ENCODE measurements around the gene PCDHGB2. TPM values are rescaled to one million over a fixed set of nuclear protein-coding genes. Genes with fewer than 3 reads are reported as not detected.
A peak's percentile ranks its signal among the peaks of the same experiment; 100 is the strongest.

Gene PCDHGB2
- polyA plus RNA-seq, 3 donors = 0.01 TPM; not detected in 2

GRCh38 chr5:141356133-141356532 is 3.7 kb upstream of the PCDHGB2 start:
- H3K27me3 ChIP-seq (ENCODE audit: control insufficient read depth in 2 of 2, insufficient read depth in 2 of 2, low read length in 2 of 2) = peaks cover 30 to 91% of the 10 kb centered on the region in 2 donors
- H3K27ac ChIP-seq (ENCODE audit: low read depth in 1 of 2, low read length in 2 of 2) = no peak overlapping the region
- H4K20me1 ChIP-seq (ENCODE audit: insufficient read depth, low read length) = no peaks in the 10 kb centered on the region
- Mint-ChIP-seq H3K27ac (no peak overlapping the region), H3K4me3 (no peak overlapping the region), H3K4me1 (peaks cover 2% of the 10 kb centered on the region), H3K36me3 (peaks cover 10 to 12% of the 10 kb centered on the region in 2 donors), H3K9me3 (peaks cover 39 to 80% (median 62%) of the 10 kb centered on the region in 7 donors), H3K27me3 (ENCODE audit: low read depth in 3 of 3) (peaks cover 37 to 65% (median 59%) of the 10 kb centered on the region in 3 donors)
- 64% methylated on average over 4 of the region's 5 CpGs for WGBS (ENCODE audit: insufficient coverage)
- DNase-seq = no peak
- no peak overlapping the region for H3K9ac ChIP-seq (ENCODE audit: insufficient read depth, low read length, poor library complexity, severe bottlenecking)
- H3K9me3 ChIP-seq (replicated peaks in 1 of 2; ENCODE audit: control insufficient read depth in 1 of 2, insufficient read depth in 1 of 2, low read length in 2 of 2) = peaks cover 54 to 75% of the 10 kb centered on the region in 2 donors
- intact Hi-C loops (cut with micrococcal nuclease) = no loop called here
- no peaks in the 10 kb centered on the region for H3K36me3 ChIP-seq (replicated peaks in 1 of 2; ENCODE audit: control insufficient read depth in 1 of 2, insufficient read depth in 2 of 2, low read length in 2 of 2)
- no peaks in the 10 kb centered on the region for H3K4me1 ChIP-seq (ENCODE audit: control insufficient read depth in 1 of 2, insufficient read depth in 2 of 2, low read length in 2 of 2)
- no peak overlapping the region for H3K4me3 ChIP-seq (replicated peaks in 1 of 3; ENCODE audit: low read depth in 2 of 3, low read length in 3 of 3)
- TF ChIP-seq CTCF (IDR thresholded peaks at IDR 0.05) = no peak
- H3K79me2 ChIP-seq (ENCODE audit: insufficient read depth, low read length) = no peaks in the 10 kb centered on the region
- H3K4me2 ChIP-seq (replicated peaks; ENCODE audit: extremely low read depth, low read length, poor library complexity, severe bottlenecking) = no peak overlapping the region
- H2AFZ ChIP-seq (ENCODE audit: insufficient read depth, low read depth, low read length, poor library complexity, severe bottlenecking) = no peak overlapping the region

GRCh38 chr5:141356950-141357349 is 2.8 kb upstream of the PCDHGB2 start:
- WGBS (ENCODE audit: insufficient coverage) = 46% methylated on average over 19 of the region's 19 CpGs
- no peaks in the 10 kb centered on the region for H3K36me3 ChIP-seq (replicated peaks in 1 of 2; ENCODE audit: control insufficient read depth in 1 of 2, insufficient read depth in 2 of 2, low read length in 2 of 2)
- H3K79me2 ChIP-seq (ENCODE audit: insufficient read depth, low read length) = no peaks in the 10 kb centered on the region
- H3K4me1 ChIP-seq (ENCODE audit: control insufficient read depth in 1 of 2, insufficient read depth in 2 of 2, low read length in 2 of 2) = no peaks in the 10 kb centered on the region
- Mint-ChIP-seq H3K36me3 (peaks cover 12 to 15% of the 10 kb centered on the region in 2 donors), H3K27ac (no peak overlapping the region), H3K9me3 (peaks cover 38 to 80% (median 62%) of the 10 kb centered on the region in 7 donors), H3K4me3 (peak overlapping the region in 1 of 2 donors; percentile 39), H3K27me3 (ENCODE audit: low read depth in 3 of 3) (peaks cover 33 to 65% (median 58%) of the 10 kb centered on the region in 3 donors), H3K4me1 (peaks cover 2% of the 10 kb centered on the region)
- peaks cover 55 to 77% of the 10 kb centered on the region in 2 donors for H3K9me3 ChIP-seq (replicated peaks in 1 of 2; ENCODE audit: control insufficient read depth in 1 of 2, insufficient read depth in 1 of 2, low read length in 2 of 2)
- no peak overlapping the region for H3K4me3 ChIP-seq (replicated peaks in 1 of 3; ENCODE audit: low read depth in 2 of 3, low read length in 3 of 3)
- H4K20me1 ChIP-seq (ENCODE audit: insufficient read depth, low read length) = no peaks in the 10 kb centered on the region
- no peak overlapping the region for H3K4me2 ChIP-seq (replicated peaks; ENCODE audit: extremely low read depth, low read length, poor library complexity, severe bottlenecking)
- no peak overlapping the region for H3K27ac ChIP-seq (ENCODE audit: low read depth in 1 of 2, low read length in 2 of 2)
- intact Hi-C loops (cut with micrococcal nuclease) = no loop called here
- no peak overlapping the region for H2AFZ ChIP-seq (ENCODE audit: insufficient read depth, low read depth, low read length, poor library complexity, severe bottlenecking)
- no peak overlapping the region for H3K9ac ChIP-seq (ENCODE audit: insufficient read depth, low read length, poor library complexity, severe bottlenecking)
- TF ChIP-seq CTCF (IDR thresholded peaks at IDR 0.05) = no peak
- peaks cover 29 to 90% of the 10 kb centered on the region in 2 donors for H3K27me3 ChIP-seq (ENCODE audit: control insufficient read depth in 2 of 2, insufficient read depth in 2 of 2, low read length in 2 of 2)
- no peak for DNase-seq
